GM23248 (cell line): Measurements from ENCODE around the gene PCNA.

Experiments used
- EZH2 ChIP-seq: fragments of 200-600 bp; sonication (generic); IDR thresholded peaks from 2 replicates; pipeline ENCODE4 v1.6.1; 2018; ENCODE audit warnings: antibody characterized with exemption, mild to moderate bottlenecking; ENCODE audit not compliant: insufficient read depth, poor library complexity, severe bottlenecking
- EZH2phosphoT487 ChIP-seq: fragments of 200-600 bp; sonication (generic); IDR thresholded peaks from 2 replicates; pipeline ENCODE4 v1.6.1; 2018; ENCODE audit warnings: antibody characterized with exemption, moderate library complexity, mild to moderate bottlenecking, low read depth; ENCODE audit not compliant: insufficient read depth

DNA sequence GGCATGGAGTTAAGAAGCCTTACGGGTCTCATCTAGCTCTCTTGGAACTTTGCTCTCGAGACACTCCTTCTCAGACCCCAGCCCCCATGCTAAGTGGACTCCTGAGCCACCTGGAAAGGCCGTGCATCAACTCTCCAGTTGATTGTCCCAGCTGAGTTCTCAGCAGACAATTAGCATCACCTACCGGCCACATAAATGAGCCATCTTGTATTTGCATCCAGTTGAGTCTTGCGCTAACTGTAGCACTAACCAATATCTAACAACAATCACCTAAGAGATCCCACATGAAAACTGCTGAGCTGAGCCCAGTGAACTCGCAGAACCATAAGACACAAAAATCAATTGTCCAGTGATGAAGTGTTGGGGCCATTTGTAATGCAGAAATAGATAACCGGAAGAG, 49.7 kb downstream of the PCNA start:
- TF ChIP-seq EZH2 (no peak), EZH2phosphoT487 (no peak)
